ENCODE data around the gene ZNF132. TPM values are rescaled to one million over a fixed set of nuclear protein-coding genes. Genes with fewer than 3 reads are reported as not detected.

The ZNF132 gene
- total and polyA plus RNA-seq, 9 donors: 3.0 to 9.5 (median 4.8) TPM

DNA sequence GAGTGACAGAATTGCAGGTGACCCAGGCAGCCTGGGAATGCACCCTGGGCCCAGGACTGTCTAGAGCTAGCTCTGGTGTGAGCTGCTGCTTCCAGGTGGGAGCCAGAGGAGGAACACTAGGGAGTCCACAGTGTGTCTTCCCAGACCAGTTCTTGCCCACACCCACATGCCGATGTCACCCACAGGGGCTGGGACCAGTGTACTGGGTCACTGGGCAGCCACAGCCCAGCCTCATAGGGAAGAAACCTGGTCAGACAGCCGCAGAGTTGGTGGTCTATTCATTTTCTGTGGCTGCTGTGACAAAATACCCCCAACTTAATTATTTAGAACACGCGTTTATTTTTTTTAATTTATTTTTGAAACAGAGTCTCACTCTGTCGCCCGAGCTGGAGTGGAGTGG is 41.4 kb downstream of the ZNF132 start:
- Histone ChIP-seq H3K4me1 (ENCODE audit: control insufficient read depth, insufficient read depth, low read length) (peaks cover 23% of the 10 kb centered on the region), H3K27ac (ENCODE audit: low read length) (no peak overlapping the region), H3K36me3 (ENCODE audit: control insufficient read depth, insufficient read depth, low read length) (peaks cover 18% of the 10 kb centered on the region), H3K9me3 (replicated peaks; ENCODE audit: control insufficient read depth, low read depth, low read length) (no peaks in the 10 kb centered on the region), H3K4me3 (ENCODE audit: low read length) (no peak overlapping the region), H3K27me3 (ENCODE audit: control insufficient read depth, insufficient read depth, low read length) (peaks cover 35% of the 10 kb centered on the region)
- DNase-seq: no peak
- 90% methylated on average over 2 of the region's 6 CpGs for WGBS (ENCODE audit: insufficient coverage)

DNA sequence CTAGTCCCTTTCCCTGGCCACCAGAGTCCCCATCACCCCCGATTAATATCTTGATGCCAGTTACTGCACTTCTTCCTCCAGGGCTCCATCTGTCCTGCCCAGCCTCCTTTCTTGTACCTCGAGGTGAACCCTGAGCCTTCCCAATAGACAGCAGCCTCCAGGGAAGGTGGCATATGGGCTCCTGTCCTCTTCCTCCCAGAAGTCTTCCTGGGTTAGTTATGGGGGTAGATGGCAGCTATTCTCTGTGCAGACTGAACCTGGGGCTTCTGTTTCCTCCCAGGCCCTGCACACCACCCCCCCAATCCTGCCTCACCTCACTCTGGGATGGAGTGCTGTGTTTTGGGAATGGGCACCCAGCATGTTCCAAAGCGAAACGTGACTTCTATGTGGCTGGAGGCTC is 41.9 kb downstream of the ZNF132 start:
- peaks cover 37% of the 10 kb centered on the region for H3K27me3 ChIP-seq (ENCODE audit: control insufficient read depth, insufficient read depth, low read length)
- H3K4me3 ChIP-seq (ENCODE audit: low read length): no peak overlapping the region
- no peaks in the 10 kb centered on the region for H3K9me3 ChIP-seq (replicated peaks; ENCODE audit: control insufficient read depth, low read depth, low read length)
- peaks cover 23% of the 10 kb centered on the region for H3K4me1 ChIP-seq (ENCODE audit: control insufficient read depth, insufficient read depth, low read length)
- WGBS (ENCODE audit: insufficient coverage): no CpG with 5 or more reads among the region's 4 CpGs
- no peak for DNase-seq
- no peak overlapping the region for H3K27ac ChIP-seq (ENCODE audit: low read length)
- peaks cover 23% of the 10 kb centered on the region for H3K36me3 ChIP-seq (ENCODE audit: control insufficient read depth, insufficient read depth, low read length)

DNA sequence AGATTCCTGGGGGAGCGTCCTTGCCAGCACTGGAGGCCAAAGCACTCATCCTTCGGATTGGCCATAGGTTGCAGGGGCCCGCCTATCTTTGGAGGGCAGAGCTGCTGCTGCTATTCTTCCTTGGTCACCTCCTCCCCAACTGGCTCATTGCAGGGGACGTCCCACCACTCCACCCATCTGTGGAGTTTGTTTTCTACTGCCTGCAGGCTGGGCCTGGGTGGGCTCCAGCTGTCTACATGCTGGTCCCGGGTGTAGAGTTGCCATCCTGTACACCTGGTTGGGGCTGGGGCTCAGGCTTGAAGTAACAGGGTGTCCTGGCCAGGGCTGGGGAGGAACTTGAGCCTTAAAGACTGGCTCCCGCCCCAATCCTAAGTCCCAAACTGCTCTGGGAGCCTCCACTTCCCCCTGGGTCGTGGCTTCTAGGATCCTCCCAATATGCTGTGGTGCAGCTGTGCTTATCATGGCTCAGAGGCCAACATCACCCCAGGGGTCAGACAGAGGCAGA is 42.4 kb downstream of the ZNF132 start:
- Histone ChIP-seq H3K9me3 (replicated peaks; ENCODE audit: control insufficient read depth, low read depth, low read length) (no peaks in the 10 kb centered on the region), H3K36me3 (ENCODE audit: control insufficient read depth, insufficient read depth, low read length) (peaks cover 28% of the 10 kb centered on the region), H3K27me3 (ENCODE audit: control insufficient read depth, insufficient read depth, low read length) (peaks cover 37% of the 10 kb centered on the region), H3K27ac (ENCODE audit: low read length) (no peak overlapping the region), H3K4me1 (ENCODE audit: control insufficient read depth, insufficient read depth, low read length) (peaks cover 23% of the 10 kb centered on the region), H3K4me3 (ENCODE audit: low read length) (no peak overlapping the region)
- WGBS (ENCODE audit: insufficient coverage): 56% methylated on average over 4 of the region's 7 CpGs
- peak; percentile 10 for DNase-seq

DNA sequence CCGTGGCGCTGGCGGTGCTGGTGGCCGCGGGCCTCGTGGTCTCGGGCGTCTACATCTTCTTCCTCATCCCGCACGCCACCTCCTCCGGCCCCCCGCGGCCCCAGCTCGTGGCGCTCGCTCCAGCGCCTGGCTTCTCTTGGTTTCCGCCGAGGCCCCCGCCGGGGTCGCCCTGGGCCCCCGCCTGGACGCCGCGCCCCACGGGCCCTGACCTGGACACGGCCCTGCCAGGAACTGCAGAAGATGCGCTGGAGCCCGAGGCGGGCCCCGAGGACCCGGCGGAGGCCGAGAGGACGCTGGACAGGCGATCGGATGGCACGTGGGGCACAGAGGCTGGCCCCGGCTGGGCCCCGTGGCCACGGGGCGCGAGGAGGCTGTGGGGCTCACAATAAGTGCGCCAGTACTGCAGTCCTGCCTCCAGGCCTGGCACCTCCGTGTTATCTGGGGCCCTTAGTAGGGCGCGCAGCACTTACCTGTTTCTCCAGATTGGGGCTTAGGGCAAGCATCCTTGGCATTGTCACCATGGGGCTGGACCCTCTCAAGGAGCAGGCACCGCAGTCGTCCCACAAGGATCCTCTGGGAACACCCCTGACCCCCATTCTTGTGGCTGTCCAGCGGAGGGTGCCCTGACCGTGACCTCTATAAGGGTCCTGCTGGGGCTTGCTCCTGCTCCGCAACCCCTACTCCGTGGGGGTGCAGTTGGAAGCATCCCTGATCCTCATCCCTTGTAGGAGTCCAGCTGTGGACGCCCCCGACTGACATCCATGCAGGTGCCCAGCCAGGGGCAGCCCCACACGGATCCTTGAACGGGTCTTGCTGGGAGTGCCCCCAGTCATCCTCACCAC is 43.0 kb downstream of the ZNF132 start:
- Histone ChIP-seq H3K27me3 (ENCODE audit: control insufficient read depth, insufficient read depth, low read length) (peaks cover 37% of the 10 kb centered on the region), H3K9me3 (replicated peaks; ENCODE audit: control insufficient read depth, low read depth, low read length) (no peaks in the 10 kb centered on the region), H3K4me3 (ENCODE audit: low read length) (no peak overlapping the region), H3K36me3 (ENCODE audit: control insufficient read depth, insufficient read depth, low read length) (peaks cover 33% of the 10 kb centered on the region), H3K27ac (ENCODE audit: low read length) (no peak overlapping the region), H3K4me1 (ENCODE audit: control insufficient read depth, insufficient read depth, low read length) (peaks cover 20% of the 10 kb centered on the region)
- WGBS (ENCODE audit: insufficient coverage): 21% methylated on average over 58 of the region's 58 CpGs
- no peak for DNase-seq

DNA sequence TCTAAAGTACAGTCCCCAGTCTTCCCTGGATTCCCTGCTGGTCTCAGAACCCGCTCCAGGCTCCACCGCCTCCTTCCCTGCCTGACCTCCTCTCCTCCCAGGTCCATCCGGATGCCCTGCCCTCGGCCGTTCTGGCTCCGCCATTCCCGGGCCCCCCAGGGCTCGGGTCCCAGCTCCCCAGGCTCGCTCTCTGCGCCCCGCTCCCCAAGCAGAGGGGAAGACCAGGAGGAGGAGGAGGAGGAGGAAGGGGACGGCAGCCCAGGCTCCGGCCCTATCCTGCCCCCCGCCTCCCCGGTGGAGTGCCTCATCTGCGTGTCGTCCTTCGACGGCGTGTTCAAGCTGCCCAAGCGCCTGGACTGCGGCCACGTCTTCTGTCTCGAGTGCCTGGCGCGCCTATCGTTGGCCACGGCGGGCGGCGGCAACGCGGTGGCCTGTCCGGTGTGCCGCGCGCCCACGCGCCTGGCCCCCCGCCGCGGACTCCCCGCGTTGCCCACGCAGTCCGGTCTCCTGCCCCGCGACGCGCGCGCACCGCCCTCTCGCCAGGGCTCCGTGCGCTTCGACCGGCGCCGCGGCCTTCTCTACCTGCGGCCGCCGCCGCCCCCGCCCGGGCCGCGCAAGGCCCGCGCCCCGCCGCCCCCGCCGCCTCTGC is 43.9 kb downstream of the ZNF132 start:
- Histone ChIP-seq H3K36me3 (ENCODE audit: control insufficient read depth, insufficient read depth, low read length) (peaks cover 41% of the 10 kb centered on the region), H3K27me3 (ENCODE audit: control insufficient read depth, insufficient read depth, low read length) (peaks cover 37% of the 10 kb centered on the region), H3K9me3 (replicated peaks; ENCODE audit: control insufficient read depth, low read depth, low read length) (no peaks in the 10 kb centered on the region), H3K4me3 (ENCODE audit: low read length) (no peak overlapping the region), H3K4me1 (ENCODE audit: control insufficient read depth, insufficient read depth, low read length) (peaks cover 15% of the 10 kb centered on the region), H3K27ac (ENCODE audit: low read length) (no peak overlapping the region)
- peak; percentile 11 for DNase-seq
- WGBS (ENCODE audit: insufficient coverage): 2% methylated on average over 70 of the region's 75 CpGs

DNA sequence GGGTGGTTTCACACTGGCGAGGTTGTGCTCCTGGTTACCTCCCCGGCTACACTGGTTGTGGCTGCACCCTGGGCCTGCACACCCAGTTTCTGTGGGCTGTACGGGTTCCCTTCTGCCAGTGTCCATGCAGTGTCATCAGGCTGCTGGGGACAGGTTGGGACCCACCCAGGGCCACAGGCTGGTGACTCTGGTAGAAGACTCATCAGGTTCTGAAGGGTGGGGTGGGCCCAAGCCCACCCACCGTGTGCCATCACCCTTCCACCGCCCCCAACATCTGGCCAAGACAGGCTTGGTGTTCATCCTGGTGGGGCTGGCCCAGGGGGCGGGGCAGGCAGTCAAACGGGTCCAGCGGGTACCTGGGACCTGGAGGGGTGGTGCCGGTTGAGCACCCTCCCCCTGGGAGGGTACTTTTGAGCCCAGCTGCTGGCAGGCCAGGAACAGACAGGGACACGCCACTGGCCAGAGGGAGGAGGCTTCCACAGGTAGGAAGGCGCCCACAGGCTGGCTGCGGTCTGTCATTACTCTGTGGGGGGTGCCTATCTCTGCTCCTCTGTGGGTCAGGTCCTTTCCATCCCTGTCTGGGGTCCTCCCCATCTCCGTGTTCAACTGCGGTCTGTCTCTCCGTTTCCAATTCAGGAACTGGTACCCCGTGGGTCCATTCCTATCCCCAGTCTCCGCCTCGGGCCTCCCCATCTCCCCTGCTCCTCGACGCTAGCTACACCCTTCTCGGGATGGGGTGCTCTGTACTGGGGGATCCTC is 44.6 kb downstream of the ZNF132 start, which contains the start of gene RNF225:
TSS of gene RNF225 (plus strand) at position 437 of the 759 bp plus-strand sequence. CDS start 434 bp downstream, outside the sequence.
- Histone ChIP-seq H3K4me1 (ENCODE audit: control insufficient read depth, insufficient read depth, low read length) (peaks cover 9% of the 10 kb centered on the region), H3K4me3 (ENCODE audit: low read length) (no peak within 1 kb of the TSS), H3K27me3 (ENCODE audit: control insufficient read depth, insufficient read depth, low read length) (peaks cover 37% of the 10 kb centered on the region), H3K27ac (ENCODE audit: low read length) (no peak within 1 kb of the TSS), H3K36me3 (ENCODE audit: control insufficient read depth, insufficient read depth, low read length) (peaks cover 47% of the 10 kb centered on the region), H3K9me3 (replicated peaks; ENCODE audit: control insufficient read depth, low read depth, low read length) (no peaks in the 10 kb centered on the region)
- WGBS (ENCODE audit: insufficient coverage): 17% methylated on average over 16 of the region's 21 CpGs
- peak; percentile 13 for DNase-seq

DNA sequence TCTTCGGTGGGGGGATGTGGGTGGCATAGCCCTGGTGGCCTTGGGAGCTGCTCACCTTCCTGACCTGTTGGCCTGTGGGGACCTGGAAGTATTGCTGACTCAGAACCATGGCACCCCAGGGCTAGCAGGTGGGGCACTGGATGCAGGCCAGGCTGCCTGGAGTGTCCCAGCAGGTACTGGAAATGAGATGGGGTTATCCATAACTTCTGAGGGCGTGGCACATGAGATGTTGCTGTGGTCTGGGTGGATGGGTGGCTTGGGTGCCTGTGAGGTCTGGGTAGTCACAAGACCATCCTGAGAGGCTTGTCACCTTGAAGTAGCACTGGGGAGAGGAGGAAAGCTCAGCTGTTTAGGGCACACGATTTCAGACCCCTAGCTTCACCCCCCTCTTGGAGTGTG is 45.1 kb downstream of the ZNF132 start:
- H3K4me1 ChIP-seq (ENCODE audit: control insufficient read depth, insufficient read depth, low read length): peaks cover 5% of the 10 kb centered on the region
- no peaks in the 10 kb centered on the region for H3K9me3 ChIP-seq (replicated peaks; ENCODE audit: control insufficient read depth, low read depth, low read length)
- peaks cover 47% of the 10 kb centered on the region for H3K36me3 ChIP-seq (ENCODE audit: control insufficient read depth, insufficient read depth, low read length)
- no peak overlapping the region for H3K4me3 ChIP-seq (ENCODE audit: low read length)
- H3K27ac ChIP-seq (ENCODE audit: low read length): no peak overlapping the region
- 93% methylated on average over 2 of the region's 3 CpGs for WGBS (ENCODE audit: insufficient coverage)
- peak; percentile 12 for DNase-seq
- H3K27me3 ChIP-seq (ENCODE audit: control insufficient read depth, insufficient read depth, low read length): peaks cover 37% of the 10 kb centered on the region

DNA sequence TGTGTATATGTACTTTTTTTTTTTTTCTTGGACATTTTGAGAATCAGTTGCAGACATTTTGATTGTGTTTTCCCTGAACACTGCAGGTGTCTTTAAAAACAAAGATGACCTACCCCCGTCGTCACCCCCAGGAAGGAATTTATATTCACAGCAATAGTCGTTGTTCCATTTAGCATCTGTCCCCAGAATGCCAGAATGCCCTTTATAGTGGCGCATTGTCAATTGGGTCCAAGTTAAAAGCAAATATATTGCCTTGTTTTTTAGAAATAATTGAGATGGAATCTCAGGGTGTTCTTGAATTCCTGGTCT is 46.3 kb downstream of the ZNF132 start:
- Histone ChIP-seq H3K4me1 (ENCODE audit: control insufficient read depth, insufficient read depth, low read length) (peaks cover 5% of the 10 kb centered on the region), H3K9me3 (replicated peaks; ENCODE audit: control insufficient read depth, low read depth, low read length) (no peaks in the 10 kb centered on the region), H3K27me3 (ENCODE audit: control insufficient read depth, insufficient read depth, low read length) (peaks cover 37% of the 10 kb centered on the region), H3K36me3 (ENCODE audit: control insufficient read depth, insufficient read depth, low read length) (peaks cover 54% of the 10 kb centered on the region), H3K4me3 (ENCODE audit: low read length) (no peak overlapping the region), H3K27ac (ENCODE audit: low read length) (no peak overlapping the region)
- DNase-seq: no peak
- no CpG with 5 or more reads among the region's 4 CpGs for WGBS (ENCODE audit: insufficient coverage)

DNA sequence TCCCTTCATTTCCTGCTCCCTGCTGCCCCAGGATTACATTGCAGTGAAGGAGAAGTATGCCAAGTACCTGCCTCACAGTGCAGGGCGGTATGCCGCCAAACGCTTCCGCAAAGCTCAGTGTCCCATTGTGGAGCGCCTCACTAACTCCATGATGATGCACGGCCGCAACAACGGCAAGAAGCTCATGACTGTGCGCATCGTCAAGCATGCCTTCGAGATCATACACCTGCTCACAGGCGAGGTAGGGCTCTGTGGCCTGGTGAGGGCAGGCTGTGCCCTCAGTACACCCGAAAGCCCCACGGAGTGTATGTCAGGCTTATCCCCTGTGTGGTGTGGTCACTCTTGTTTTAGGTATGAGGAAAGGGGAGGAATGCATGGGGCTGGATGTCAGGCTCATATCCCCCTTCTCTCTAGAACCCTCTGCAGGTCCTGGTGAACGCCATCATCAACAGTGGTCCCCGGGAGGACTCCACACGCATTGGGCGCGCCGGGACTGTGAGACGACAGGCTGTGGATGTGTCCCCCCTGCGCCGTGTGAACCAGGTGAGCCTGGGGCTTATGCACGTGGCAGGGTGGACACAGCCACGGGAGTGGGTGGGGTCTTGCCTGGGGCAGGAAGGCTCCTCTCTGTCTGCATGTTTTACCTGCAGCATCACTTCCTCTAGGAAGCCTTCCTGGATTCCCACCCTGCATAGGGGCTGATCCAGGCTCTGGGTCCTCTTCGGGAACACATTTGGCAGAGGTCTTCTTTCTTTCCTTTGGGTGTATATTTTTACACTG is 46.8 kb downstream of the ZNF132 start:
- peaks cover 58% of the 10 kb centered on the region for H3K36me3 ChIP-seq (ENCODE audit: control insufficient read depth, insufficient read depth, low read length)
- H3K4me3 ChIP-seq (ENCODE audit: low read length): no peak overlapping the region
- H3K27me3 ChIP-seq (ENCODE audit: control insufficient read depth, insufficient read depth, low read length): peaks cover 35% of the 10 kb centered on the region
- DNase-seq: no peak
- no peak overlapping the region for H3K27ac ChIP-seq (ENCODE audit: low read length)
- H3K4me1 ChIP-seq (ENCODE audit: control insufficient read depth, insufficient read depth, low read length): peaks cover 7% of the 10 kb centered on the region
- 92% methylated on average over 22 of the region's 26 CpGs for WGBS (ENCODE audit: insufficient coverage)
- no peaks in the 10 kb centered on the region for H3K9me3 ChIP-seq (replicated peaks; ENCODE audit: control insufficient read depth, low read depth, low read length)

Measured in muscle of leg (tissue), 11 donors.